ENCODE data around the gene TFR2. TPM values are rescaled to one million over a fixed set of nuclear protein-coding genes. Genes with fewer than 3 reads are reported as not detected.
A peak's percentile ranks its signal among the peaks of the same experiment; 100 is the strongest.

TFR2 gene
- total RNA-seq, 2 experiments from 2014 or later: 7.3 to 9.8 TPM

- POLR2A ChIA-PET: interaction anchor here (0.7 kb wide), 1 partner anchor 501 kb away, joined by 4 read pairs; no protein-coding TSS in a partner anchor
- CTCF ChIA-PET: interaction anchor here (0.6 to 4.0 kb wide), 12 partner anchors 10 to 103 kb away, joined by 3 to 22 read pairs (median 6); partner anchors contain the start of gene MOSPD3
- peak; percentile 87 for DNase-seq
- H3K4me1 Mint-ChIP-seq: peaks cover 25% of the 10 kb centered on the region
- no peaks in the 10 kb centered on the region for H3K27me3 Mint-ChIP-seq
- H3K4me3 Mint-ChIP-seq: peak overlapping the region; percentile 92
- peaks cover 17% of the 10 kb centered on the region for H3K36me3 Mint-ChIP-seq (ENCODE audit: low read depth)
- no peaks in the 10 kb centered on the region for H3K9me3 Mint-ChIP-seq
- peak overlapping the region; percentile 92 for H3K27ac Mint-ChIP-seq
These were observed 58.0 kb downstream of the TFR2 start for GRCh38 chr7:100583132-100584053.

- Mint-ChIP-seq H3K4me3 (peak overlapping the region; percentile 92), H3K9me3 (no peaks in the 10 kb centered on the region), H3K27me3 (no peaks in the 10 kb centered on the region), H3K27ac (peak overlapping the region; percentile 92), H3K4me1 (peaks cover 20% of the 10 kb centered on the region), H3K36me3 (ENCODE audit: low read depth) (peaks cover 17% of the 10 kb centered on the region)
- DNase-seq: no peak
- ChIA-PET CTCF (interaction anchor here (0.9 to 1.9 kb wide), 5 partner anchors 10 to 102 kb away, joined by 3 to 6 read pairs (median 5); no protein-coding TSS in a partner anchor), POLR2A (no interaction called here)
These were observed 58.7 kb downstream of the TFR2 start for GRCh38 chr7:100582650-100583049.

GRCh38 chr7:100582041-100582579 lies 59.2 kb downstream of the TFR2 start:
- Mint-ChIP-seq H3K27me3 (no peaks in the 10 kb centered on the region), H3K4me3 (peak overlapping the region; percentile 92), H3K36me3 (ENCODE audit: low read depth) (peaks cover 17% of the 10 kb centered on the region), H3K27ac (peak overlapping the region; percentile 92), H3K9me3 (no peaks in the 10 kb centered on the region), H3K4me1 (peaks cover 20% of the 10 kb centered on the region)
- CTCF ChIA-PET: interaction anchor here (0.5 to 1.9 kb wide), 5 partner anchors 13 to 109 kb away, joined by 3 to 6 read pairs (median 5); no protein-coding TSS in a partner anchor
- POLR2A ChIA-PET: no interaction called here
- DNase-seq: no peak

DNA sequence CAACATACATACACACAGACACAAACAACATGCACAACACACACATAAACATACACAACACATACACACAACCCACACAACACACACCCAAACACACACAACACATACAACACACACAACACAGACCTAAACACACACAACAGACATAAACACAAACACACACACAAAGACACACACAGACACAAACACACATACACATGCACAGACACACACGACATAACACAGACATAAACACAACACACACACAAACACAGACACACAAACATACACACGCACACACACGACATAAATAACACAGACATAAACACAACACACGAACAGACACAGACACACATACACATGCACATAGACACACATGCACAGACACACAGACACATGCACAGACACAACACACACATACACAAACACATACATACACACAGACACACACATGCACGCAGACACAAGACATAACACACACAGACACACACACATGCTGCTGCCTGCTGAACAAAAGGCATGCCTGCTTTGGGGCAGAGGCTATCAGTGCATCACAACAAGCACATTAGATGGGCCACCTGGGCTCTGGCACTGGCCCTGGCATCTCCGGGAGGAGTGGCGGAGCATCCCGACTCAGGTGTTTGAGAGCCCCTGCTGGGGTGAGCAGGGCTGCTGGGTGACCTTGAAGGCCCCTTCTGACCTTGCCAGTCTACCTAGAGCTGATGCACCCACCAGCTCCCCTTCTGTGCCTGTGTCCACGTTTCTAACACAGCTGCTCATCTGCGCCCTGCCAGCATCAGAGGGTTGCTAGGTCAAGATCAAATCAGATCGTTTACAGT lies 60.7 kb downstream of the TFR2 start:
- CTCF ChIA-PET: interaction anchor here (0.9 to 1.9 kb wide), 3 partner anchors 17 to 111 kb away, joined by 5 to 6 read pairs (median 5); no protein-coding TSS in a partner anchor
- Mint-ChIP-seq H3K27me3 (no peaks in the 10 kb centered on the region), H3K4me3 (no peak overlapping the region), H3K9me3 (no peaks in the 10 kb centered on the region), H3K27ac (no peak overlapping the region), H3K4me1 (peaks cover 19% of the 10 kb centered on the region), H3K36me3 (ENCODE audit: low read depth) (peaks cover 22% of the 10 kb centered on the region)
- DNase-seq: no peak
- POLR2A ChIA-PET: no interaction called here

- POLR2A ChIA-PET: no interaction called here
- H3K27ac Mint-ChIP-seq: no peak overlapping the region
- H3K4me1 Mint-ChIP-seq: peaks cover 14% of the 10 kb centered on the region
- H3K27me3 Mint-ChIP-seq: no peaks in the 10 kb centered on the region
- H3K9me3 Mint-ChIP-seq: no peaks in the 10 kb centered on the region
- peaks cover 16% of the 10 kb centered on the region for H3K36me3 Mint-ChIP-seq (ENCODE audit: low read depth)
- H3K4me3 Mint-ChIP-seq: no peak overlapping the region
- CTCF ChIA-PET: interaction anchor here (1.1 to 1.4 kb wide), 4 partner anchors 7 to 24 kb away, joined by 3 to 4 read pairs (median 3); partner anchors contain the start of genes FBXO24 and LRCH4
- no peak for DNase-seq
These were observed 62.8 kb downstream of the TFR2 start for GRCh38 chr7:100578246-100579183.

- peaks cover 17% of the 10 kb centered on the region for H3K36me3 Mint-ChIP-seq (ENCODE audit: low read depth)
- peaks cover 4% of the 10 kb centered on the region for H3K4me1 Mint-ChIP-seq
- no peak overlapping the region for H3K27ac Mint-ChIP-seq
- H3K27me3 Mint-ChIP-seq: no peaks in the 10 kb centered on the region
- POLR2A ChIA-PET: no interaction called here
- DNase-seq: no peak
- no peaks in the 10 kb centered on the region for H3K9me3 Mint-ChIP-seq
- CTCF ChIA-PET: interaction anchor here (0.6 to 1.4 kb wide), 6 partner anchors 8 to 23 kb away, joined by 3 to 4 read pairs (median 3); partner anchors contain the start of genes FBXO24 and LRCH4
- H3K4me3 Mint-ChIP-seq: no peak overlapping the region
These were observed 63.8 kb downstream of the TFR2 start for GRCh38 chr7:100577507-100577906.

DNA sequence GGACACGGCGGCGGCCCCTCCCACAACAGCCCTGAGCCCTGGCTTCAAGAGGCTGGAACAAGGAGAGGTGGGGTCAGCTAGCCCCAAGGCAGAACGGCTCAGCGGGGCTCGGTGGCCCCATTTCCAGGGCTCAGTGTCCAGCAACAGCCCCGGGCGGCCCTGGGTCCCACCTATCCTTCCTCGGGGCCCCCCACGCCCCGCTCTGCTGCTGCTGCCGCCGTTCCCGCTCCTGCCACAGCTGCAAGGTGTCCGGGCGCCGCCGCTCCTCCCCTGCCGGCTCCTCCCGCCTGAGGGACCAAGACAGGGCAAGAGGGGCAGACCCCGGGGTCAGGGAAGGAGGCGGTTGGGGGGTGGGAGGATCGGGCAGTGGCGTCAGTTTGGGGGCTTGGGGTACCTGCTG lies 64.2 kb downstream of the TFR2 start:
- H3K27ac Mint-ChIP-seq: no peak overlapping the region
- H3K36me3 Mint-ChIP-seq (ENCODE audit: low read depth): peaks cover 15% of the 10 kb centered on the region
- POLR2A ChIA-PET: no interaction called here
- no peak for DNase-seq
- H3K27me3 Mint-ChIP-seq: no peaks in the 10 kb centered on the region
- H3K4me3 Mint-ChIP-seq: no peak overlapping the region
- H3K9me3 Mint-ChIP-seq: no peaks in the 10 kb centered on the region
- CTCF ChIA-PET: interaction anchor here (0.6 to 1.3 kb wide), 5 partner anchors 9 to 14 kb away, joined by 3 to 4 read pairs (median 3); partner anchors contain the start of genes FBXO24 and LRCH4
- peaks cover 2% of the 10 kb centered on the region for H3K4me1 Mint-ChIP-seq

DNA sequence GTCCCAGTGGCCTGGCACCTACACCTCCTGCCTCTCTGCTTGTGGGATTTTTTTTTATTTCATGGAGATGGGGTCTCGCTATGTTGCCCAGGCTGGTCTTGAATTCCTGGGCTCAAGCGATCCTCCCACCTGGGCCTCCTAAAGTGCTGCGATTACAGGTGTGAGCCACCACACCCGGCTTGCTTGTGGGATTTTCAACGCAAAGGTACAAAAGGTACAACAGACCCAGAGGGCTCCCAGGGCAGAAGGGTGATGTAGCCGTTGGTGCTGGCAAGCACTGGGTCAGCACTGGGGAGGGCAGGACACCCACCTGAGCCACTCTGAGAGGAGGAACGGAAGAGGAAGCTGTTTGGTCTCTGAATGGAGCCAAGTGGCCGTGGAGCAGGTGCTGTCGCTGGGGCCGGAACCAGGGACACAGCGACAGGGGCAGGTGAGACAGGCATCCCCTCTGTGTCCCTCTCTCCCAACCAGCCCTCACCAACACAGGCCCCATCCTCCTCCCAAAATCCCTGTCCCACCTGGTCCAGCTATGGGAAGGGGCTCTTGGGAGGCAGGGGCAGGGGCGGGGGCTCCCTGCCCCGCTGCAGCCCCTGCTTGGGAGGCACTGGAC lies 64.9 kb downstream of the TFR2 start:
- H3K36me3 Mint-ChIP-seq (ENCODE audit: low read depth): peaks cover 20% of the 10 kb centered on the region
- no peaks in the 10 kb centered on the region for H3K27me3 Mint-ChIP-seq
- no peak overlapping the region for H3K4me3 Mint-ChIP-seq
- ChIA-PET POLR2A (no interaction called here), CTCF (interaction anchor here (1.2 kb wide), 1 partner anchor 10 kb away, joined by 3 read pairs; no protein-coding TSS in a partner anchor)
- H3K9me3 Mint-ChIP-seq: no peaks in the 10 kb centered on the region
- DNase-seq: no peak
- peaks cover 8% of the 10 kb centered on the region for H3K4me1 Mint-ChIP-seq
- no peak overlapping the region for H3K27ac Mint-ChIP-seq

DNA sequence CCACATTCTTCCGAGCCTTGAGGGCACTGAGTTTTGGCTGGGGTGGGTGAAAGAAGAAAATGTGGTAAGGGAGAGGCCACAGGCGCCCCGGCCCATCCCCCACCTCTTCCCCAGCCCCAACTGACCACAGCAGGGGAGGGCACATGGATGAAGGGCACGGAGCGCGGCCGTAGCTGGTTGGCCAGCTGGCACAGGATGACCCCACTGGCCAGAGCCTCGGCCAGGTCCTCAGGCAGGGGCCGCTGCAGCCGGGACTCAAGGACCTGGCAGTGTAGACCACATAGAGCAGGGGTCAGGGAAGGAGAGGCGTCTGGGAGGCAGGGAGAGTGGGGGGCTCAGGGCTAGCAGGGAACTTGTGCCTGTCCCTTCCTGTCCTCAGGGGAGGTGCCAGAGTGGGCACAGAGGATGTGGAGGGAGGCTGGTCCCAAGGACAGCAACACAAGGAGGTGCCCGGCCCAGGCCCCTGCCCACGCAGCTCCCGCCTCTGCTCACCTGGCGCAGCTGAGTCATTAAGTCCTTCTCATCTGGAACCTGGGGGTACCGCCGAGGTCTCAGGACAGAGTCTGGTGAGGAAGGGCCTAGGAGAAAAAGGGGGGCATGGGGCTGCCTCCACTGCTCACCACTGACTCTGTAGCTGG lies 65.5 kb downstream of the TFR2 start:
- no peaks in the 10 kb centered on the region for H3K9me3 Mint-ChIP-seq
- DNase-seq: no peak
- H3K27me3 Mint-ChIP-seq: no peaks in the 10 kb centered on the region
- no peak overlapping the region for H3K4me3 Mint-ChIP-seq
- H3K36me3 Mint-ChIP-seq (ENCODE audit: low read depth): peaks cover 20% of the 10 kb centered on the region
- ChIA-PET CTCF (interaction anchor here (0.9 to 1.2 kb wide), 2 partner anchors 9 kb away, joined by 3 to 4 read pairs; no protein-coding TSS in a partner anchor), POLR2A (no interaction called here)
- H3K27ac Mint-ChIP-seq: no peak overlapping the region
- H3K4me1 Mint-ChIP-seq: peaks cover 13% of the 10 kb centered on the region

DNA sequence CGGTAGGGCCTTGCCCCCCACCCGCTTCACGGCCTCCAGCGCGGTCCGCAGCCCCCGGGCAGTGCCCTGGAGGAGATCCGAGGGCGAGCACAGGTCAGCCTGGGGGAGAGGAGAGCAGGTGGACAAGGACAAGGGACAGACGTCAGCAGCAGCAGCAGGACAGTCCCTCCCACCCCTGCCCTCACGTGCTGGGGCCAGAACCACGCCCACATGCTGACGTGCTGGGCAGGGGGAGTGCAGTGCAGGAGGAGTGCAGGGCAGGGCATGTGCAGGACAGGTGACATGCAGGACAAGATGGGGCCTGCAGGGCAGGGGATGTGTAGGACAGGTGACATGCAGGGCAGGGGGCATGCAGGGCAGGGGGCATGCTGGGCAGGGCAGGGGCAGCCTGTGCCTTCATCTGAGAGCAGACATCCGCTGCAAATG lies 66.1 kb downstream of the TFR2 start:
- CTCF ChIA-PET: interaction anchor here (0.9 kb wide), 1 partner anchor 9 kb away, joined by 4 read pairs; no protein-coding TSS in a partner anchor

More for the DNA sequence above, 66.1 kb downstream of the TFR2 start:
- POLR2A ChIA-PET: no interaction called here
- Mint-ChIP-seq H3K4me3 (no peak overlapping the region), H3K27me3 (no peaks in the 10 kb centered on the region), H3K4me1 (peaks cover 18% of the 10 kb centered on the region), H3K27ac (no peak overlapping the region), H3K9me3 (no peaks in the 10 kb centered on the region), H3K36me3 (ENCODE audit: low read depth) (peaks cover 20% of the 10 kb centered on the region)
- DNase-seq: no peak
